Measurements from ENCODE around the gene NSMF.
A peak's percentile ranks its signal among the peaks of the same experiment; 100 is the strongest.

Gene NSMF

GRCh38 chr9:137429974-137430722 lies 29.0 kb downstream of the NSMF start:
- DNase-seq = no peak

- DNase-seq = no peak
Measured at GRCh38 chr9:137429546-137429890, 29.6 kb downstream of the NSMF start.

- DNase-seq = no peak
Measured at GRCh38 chr9:137428841-137429545, 30.1 kb downstream of the NSMF start.

GRCh38 chr9:137428311-137428630 lies 30.9 kb downstream of the NSMF start:
- DNase-seq = no peak

- DNase-seq = no peak
Measured at GRCh38 chr9:137427454-137428310, 31.5 kb downstream of the NSMF start.

GRCh38 chr9:137426018-137426681 lies 33.0 kb downstream of the NSMF start:
- DNase-seq = no peak

GRCh38 chr9:137423514-137424291 lies 35.4 kb downstream of the NSMF start:
- no peak for DNase-seq

GRCh38 chr9:137422604-137423513 lies 36.3 kb downstream of the NSMF start, which contains the start of the genes EXD3 and NOXA1:
Gene EXD3, minus strand, starts transcription at chr9:137423162. Its CDS starts 27,805 bp downstream, at chr9:137395357.
Gene NOXA1, plus strand, starts transcription at chr9:137423393. Its CDS starts 137 bp downstream, at chr9:137423530.
- peak; percentile 94 for DNase-seq

GRCh38 chr9:137421838-137422603 lies 37.1 kb downstream of the NSMF start:
- no peak for DNase-seq

- no peak for DNase-seq
Measured at GRCh38 chr9:137417161-137418021, 41.7 kb downstream of the NSMF start.

GRCh38 chr9:137416563-137417151 lies 42.5 kb downstream of the NSMF start:
- no peak for DNase-seq

GRCh38 chr9:137416006-137416562 lies 43.0 kb downstream of the NSMF start:
- no peak for DNase-seq

- no peak for DNase-seq
Measured at GRCh38 chr9:137415451-137415850, 43.7 kb downstream of the NSMF start.

- no peak for DNase-seq
Measured at GRCh38 chr9:137412431-137412830, 46.7 kb downstream of the NSMF start.

- peak; percentile 81 for DNase-seq
Measured at GRCh38 chr9:137411645-137412380, 47.3 kb downstream of the NSMF start.

- DNase-seq = no peak
Measured at GRCh38 chr9:137411260-137411644, 47.9 kb downstream of the NSMF start.

GRCh38 chr9:137410891-137411249 lies 48.3 kb downstream of the NSMF start:
- no peak for DNase-seq
